Stimulated activated CD8-positive, alpha-beta memory T cell treated with anti-CD3 and anti-CD28 coated beads, Interleukin-4, amount 100 ng/mL, for 48 hours (primary cell): ENCODE measurements around the gene SPR.

ENCODE experiments used
- DNase-seq: peaks from one replicate; pipeline ENCODE4 v3.0.0-alpha.2; 2020

Gene SPR

DNA sequence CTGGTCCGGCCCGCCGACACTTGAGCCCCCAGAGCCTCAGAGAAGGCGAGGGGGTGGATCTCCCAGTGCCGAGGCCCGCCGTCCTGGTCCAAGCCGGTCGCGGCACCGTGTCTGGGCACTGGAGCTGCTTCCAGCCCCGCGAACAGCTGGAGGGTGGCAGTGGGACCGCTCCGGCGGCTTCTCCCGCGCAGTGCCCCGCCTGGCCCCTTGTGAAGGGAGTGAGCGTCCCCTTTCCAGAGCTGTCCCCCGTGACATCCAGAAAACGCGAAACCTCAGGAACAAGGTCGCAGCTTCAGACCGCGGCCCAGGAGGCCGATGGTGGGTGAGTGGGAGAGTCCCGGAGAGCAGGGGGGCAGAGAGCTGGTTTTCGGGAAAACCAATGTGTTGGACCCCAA is 29.5 kb downstream of the SPR start:
- no peak for DNase-seq

DNA sequence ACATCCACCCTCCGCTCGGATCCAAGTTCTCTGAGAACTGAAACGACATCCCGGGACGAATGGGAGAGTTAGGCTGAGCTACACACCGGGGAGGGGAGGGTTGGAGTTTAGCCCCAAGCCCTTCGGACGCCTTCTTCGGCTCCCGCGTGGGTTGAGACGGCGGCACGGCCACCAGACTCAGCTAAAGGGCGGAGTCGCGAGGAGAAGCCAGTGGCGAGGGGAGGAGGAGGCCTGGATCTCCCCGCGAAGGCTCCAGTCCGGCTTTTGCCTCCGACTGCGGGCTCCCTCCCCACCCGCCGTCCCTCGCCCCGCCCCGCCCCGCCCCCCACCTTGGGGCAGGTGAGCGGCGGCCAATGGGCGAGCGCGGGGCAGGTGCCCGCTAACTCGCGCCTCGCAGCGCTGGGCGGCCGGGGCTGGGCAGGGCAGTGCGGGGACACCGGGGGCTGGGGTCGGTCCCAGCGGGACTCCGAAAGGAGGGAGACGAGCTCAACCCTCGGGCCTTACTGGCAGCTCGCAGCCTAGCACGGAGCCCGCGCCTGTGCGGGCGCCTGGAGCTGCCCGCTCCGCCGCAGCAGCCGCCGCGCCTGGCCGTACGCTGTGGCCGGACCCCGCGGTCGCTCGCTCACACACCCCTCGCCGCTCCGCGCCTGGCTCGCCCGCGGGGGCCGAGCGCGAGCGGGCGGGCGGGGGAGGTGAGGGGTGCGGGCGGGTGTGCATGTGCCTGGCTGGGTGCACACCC is 30.1 kb downstream of the SPR start, which contains the start of gene EMX1:
Gene EMX1 (plus strand): TSS at position 382 of the 739 bp plus-strand sequence. CDS start 334 bp downstream, at position 716.
- peak; percentile 63 for DNase-seq

DNA sequence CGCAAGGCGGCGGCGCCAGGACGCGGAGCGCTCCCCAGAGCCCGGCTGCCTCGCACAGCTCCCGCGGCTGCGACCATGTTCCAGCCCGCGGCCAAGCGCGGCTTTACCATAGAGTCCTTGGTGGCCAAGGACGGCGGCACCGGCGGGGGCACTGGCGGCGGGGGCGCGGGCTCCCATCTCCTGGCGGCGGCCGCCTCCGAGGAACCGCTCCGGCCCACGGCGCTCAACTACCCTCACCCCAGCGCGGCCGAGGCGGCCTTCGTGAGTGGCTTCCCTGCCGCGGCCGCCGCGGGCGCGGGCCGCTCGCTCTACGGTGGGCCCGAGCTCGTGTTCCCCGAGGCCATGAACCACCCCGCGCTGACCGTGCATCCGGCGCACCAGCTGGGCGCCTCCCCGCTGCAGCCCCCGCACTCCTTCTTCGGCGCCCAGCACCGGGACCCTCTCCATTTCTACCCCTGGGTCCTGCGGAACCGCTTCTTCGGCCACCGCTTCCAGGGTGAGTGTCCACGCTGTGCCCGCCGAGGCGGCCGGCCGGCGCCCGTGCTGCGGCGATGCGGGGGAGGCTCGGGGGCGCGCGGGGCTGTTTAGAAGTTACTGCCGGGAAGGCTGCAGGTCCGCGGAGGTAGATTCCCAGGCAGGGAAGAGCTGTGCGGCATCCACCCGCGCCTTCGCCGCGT is 30.8 kb downstream of the SPR start:
- DNase-seq = no peak

DNA sequence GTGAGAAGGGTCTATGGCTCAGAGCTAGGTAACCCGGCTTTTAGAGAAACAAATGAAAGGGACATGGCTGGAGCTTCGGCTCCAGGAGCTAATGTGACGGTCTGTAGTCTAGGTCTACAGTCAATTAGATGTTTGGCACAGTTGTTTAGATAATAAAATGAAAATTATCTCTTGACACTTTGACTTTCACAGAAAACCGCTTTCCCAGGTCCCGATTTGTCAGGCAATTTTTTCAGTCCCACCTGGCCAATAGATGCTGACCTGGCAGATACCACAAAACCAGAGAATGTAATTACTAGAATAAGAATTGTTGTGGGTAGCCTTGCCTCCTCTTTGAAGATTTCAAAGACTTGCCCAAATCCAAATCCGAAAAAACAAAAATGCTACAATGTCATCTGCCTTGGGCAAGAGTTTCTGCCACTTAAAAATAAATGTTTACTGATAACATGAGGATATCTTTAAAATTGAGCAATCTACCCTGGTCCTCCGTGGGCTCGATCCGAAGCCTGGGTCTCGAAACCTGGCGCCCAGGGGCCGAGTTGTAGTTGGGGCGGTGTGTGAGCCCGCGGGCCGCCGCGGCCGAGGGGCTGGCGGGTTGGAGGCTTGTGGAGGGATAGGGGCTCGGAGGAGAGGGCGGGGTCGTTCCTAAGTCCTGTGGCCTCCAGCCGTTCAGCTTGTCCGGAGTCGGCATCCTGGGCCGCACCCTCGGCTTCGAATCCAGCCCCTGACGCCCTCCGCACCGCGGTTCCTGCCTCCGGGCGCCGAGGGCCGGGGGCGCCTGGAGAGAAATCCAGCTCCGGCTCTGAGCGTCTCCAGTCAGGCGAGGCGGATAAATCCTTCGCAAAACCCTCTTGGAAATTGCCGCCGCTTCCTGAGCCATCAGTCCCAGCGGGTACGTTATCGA is 32.5 kb downstream of the SPR start:
- no peak for DNase-seq

DNA sequence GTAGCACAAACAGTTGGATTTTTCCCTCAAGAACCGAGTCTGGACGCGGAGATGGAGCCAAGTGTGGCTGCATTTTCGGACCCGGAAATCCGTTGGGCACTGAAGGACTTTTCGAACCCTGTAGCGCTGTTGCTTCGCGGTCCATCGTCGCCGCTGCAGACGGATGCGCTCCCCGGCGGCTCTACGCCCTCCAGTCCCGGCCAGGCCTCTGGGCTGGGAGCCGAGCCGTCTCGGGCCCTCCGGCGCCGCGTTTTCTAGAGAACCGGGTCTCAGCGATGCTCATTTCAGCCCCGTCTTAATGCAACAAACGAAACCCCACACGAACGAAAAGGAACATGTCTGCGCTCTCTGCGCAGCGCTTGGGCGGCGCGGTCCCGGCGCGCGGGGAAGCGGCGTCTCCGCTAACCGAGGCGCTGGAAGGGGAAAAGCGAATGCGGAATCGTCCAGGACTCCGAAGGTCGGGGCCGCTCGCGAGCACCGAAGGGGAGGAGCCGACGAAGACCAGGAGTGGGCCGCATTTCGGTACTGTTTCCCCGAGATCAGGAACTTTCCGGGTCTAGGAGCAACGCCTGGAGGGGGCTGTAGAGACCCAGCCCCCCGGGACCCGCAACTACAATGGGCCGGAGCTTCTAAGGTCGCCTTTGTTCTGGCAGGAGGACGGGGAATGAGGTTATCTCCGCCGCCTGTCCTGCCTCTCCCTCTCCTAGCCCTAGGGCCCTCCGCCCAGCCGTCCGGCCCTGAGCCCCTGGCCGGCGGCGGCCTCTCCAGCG is 33.3 kb downstream of the SPR start:
- peak; percentile 56 for DNase-seq

DNA sequence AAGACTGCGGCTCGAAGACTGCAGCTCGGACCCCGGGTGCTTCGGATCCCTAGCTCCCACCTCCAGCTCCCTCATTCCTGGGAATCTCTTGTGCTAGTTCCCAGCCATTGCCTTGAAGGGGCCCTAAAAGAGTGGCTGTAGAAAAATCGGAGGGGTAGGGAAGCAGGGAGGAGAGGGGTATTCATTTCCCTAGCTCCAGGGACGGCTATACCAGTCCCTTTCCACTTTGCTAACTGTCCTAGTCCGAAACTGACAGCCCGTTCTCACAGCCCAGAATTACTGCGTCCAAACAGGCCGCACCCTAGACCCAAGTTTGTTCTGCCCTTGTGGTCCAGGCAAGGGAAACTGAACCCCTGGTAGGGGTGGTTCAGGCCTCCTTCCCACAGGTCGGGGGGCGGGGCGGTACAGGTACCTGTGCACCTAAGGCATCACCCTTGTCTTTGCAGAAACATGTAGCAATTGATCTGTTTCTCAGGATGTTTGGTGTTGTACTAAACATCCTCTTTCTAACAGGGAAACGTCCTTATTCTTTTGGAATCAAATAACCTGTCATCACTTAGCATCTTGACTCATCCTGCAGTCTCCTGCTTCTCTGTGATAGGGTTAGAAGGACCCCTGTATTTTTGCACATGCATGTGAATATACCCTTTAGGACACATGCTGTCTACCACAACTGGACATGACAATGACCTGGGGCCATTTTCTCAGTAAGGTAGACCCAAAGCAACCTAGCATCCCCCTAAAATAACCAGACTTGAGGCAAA is 34.1 kb downstream of the SPR start:
- DNase-seq = no peak

DNA sequence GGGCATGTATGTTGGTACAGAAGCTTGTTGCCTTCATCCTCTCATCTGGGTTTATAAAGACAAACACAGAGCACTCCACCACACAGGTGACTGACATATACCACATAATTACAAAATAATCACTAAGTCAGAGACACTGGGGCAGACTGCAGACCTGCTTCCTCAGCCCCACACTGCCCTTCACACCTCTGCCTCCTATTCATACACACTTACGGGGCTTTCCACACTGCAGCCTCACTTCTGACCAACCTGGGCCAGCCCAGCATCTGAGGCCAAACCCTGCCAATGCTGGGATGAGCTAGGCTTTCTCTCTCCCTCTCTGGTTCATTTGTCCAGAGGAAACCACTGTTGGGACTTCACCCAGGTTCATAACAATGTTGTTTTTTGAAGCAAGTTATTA is 34.6 kb downstream of the SPR start:
- DNase-seq = no peak

DNA sequence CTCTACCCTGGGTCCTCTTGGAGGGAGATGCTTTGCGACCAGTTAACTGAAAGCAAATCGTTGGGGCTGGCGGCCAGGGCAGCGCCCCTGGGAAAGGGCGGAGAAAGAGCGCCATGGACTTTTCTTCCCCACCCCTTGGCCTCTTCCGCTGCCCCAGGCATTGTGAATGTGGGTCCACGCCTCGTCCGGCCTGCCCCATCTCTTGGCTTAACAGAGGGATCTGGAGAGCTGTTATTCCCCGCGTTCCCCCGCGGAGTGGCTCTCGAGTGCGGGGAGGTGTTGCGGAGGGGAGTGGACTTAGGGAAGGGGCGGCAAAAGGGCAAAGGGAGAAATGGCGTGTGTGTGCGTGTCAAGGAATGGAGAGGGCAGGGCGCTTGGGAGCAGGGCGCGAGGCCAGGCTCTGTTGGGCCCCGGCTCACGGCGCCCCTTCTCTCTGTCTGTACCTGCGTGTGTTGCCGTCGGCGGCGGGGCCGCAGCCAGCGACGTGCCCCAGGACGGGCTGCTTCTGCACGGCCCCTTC is 36.7 kb downstream of the SPR start:
- DNase-seq = no peak

DNA sequence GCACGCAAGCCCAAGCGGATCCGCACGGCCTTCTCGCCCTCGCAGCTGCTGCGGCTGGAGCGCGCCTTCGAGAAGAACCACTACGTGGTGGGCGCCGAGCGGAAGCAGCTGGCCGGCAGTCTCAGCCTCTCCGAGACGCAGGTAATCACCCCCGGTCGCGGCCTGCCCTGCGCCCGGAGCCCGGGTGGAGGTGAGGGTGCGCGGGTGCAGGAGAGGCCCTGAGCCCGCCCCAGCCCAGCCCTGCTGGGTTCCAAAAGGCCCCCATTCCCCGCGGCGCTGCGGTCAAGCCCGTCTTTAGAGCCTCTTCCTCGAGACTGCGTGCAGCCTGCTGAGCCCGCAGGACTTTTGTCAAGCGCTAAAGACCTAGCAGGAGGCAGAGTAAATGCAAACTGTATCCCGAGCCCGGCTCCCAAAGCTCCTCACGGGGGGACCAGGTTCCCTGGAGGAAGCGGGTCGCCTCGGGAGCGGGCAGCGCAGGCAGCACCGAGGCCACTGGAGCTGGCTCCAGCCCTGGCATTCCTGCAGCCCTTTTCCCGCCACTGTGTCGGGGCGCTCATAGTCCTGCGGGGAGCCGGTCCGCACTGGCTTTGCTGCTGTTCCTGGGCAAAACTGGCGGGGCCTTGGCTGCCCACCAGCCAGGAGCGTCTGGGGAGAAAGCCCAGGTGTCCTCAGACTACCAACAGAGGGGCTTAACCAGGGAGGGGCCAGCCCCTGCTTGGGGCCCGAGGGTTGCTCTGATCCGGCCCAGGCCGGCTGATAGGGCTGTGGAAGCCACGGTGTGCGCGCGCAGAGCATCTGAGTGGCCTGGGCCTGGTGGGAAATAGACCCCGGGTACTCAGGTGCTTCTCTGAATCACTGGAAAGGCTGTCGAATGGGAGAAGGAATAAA is 37.4 kb downstream of the SPR start:
- DNase-seq = no peak

DNA sequence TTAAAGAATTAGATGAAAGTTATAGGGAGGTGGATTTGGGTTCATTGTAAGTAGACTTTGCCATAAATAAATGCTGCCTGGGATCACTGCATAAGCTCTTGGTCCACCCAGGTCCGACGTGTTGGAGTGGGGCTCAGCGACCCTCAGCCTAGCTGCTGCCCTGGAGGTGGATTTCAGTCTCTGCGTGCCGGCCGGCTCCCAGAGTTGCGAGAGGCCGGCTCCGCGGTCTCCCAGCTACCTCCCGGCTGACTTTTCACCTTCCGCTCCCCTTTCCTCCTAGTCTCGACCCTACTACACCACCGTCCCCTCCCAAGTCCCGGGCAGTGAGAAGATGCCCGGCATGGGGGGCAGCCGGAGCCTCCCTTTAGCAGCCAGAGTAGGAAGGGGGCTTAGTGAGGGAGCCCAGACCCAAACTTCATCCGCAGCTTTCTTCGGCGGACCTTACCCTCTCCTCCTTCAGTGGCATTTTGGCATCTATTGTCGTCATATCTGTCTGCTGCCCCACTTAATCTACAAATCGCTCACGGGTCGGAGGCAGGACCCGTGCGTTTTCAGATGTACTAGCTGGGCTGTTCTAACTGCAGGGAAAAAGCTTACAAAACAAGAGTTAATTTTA is 38.2 kb downstream of the SPR start:
- DNase-seq = no peak

DNA sequence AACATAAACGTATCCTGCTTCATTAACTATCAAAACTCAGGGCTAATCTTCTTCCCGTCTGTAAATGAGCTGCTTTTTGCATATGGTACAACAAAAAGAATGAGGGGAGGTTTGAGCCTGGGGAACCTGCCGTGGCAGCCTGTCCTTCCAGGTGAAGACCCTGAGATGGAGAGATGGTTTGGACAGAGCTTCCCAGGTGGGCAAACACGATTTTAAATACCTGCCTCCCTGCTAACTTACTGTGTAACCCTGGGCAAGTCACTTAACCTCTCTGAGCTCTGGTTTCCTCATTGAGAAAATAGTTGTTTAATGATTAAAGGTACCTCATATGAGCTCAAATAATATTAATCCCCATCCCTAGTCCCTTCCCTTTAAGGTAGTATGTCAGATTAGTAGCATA is 39.2 kb downstream of the SPR start:
- no peak for DNase-seq

DNA sequence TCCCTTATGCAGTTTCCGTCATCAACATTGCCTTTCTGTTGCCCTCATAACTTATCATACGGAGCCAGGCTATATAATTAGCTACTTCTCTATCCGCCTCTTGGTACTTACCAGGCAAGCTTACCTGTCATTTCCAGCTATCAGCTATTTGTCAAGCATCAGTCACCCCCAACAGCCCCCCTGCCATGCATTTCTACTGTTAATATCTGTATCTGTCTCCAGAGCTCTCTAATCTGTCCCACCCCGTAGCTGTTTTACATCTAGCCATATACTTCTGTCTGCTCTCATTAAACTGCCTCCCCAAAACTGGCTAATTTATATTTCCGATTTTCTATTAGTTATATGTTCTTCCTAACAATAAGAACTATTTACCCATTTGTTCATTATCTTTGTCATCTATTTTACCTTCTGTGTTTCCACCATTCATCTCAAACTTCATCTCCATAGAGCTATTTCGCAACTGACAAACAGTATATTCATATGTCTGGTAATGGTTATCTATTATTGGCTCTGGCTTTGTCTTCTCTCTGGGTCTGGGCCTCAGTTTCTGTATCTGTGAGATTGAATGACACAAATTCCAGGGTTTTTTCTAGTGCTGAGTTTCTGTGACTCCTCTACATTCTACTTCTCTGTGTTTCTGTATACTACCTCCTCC is 39.7 kb downstream of the SPR start:
- no peak for DNase-seq

DNA sequence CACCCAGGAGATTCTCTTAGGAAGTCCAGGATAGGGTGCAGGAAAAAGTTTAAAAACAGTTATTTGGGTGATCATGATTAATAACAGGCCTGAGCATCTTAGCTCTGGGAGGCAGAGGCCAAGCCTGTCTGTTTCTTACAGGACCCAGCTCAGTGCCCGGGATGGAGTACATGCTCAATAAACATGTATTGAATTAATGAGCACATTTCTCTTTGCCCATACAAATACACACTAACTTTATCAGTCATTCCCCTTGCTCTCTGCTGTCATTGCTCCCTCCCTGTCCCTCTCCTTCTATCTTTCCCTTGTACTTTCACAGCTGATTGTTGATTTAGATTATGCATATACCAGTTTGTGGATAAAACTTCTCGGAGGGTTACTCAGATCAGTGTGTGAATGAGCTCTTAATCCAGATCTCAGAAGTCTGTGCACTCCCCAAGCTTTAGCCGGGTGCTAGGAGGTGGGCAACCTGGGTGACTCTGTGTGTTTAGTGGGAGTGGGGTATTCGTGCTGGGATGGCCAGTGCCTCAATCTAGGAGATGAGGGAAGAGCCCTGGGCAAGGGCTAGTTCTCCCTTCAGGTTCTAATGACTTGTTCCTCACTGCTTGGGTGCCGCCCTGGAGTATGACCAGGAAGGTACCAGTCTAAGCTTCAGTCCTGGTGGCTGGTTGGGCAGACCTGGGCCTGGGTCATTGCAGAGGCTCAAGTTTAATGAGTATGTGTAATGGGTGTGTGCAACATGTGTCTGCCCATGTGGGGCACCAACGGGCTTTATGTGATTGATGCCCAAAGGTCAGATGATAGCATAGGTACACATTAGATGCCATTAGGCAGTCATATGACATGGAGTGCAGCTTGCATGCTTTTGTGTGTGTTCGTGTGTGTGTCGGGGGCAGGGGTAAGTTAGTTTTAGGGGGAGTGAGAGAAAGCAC is 40.7 kb downstream of the SPR start:
- DNase-seq = peak; percentile 8

DNA sequence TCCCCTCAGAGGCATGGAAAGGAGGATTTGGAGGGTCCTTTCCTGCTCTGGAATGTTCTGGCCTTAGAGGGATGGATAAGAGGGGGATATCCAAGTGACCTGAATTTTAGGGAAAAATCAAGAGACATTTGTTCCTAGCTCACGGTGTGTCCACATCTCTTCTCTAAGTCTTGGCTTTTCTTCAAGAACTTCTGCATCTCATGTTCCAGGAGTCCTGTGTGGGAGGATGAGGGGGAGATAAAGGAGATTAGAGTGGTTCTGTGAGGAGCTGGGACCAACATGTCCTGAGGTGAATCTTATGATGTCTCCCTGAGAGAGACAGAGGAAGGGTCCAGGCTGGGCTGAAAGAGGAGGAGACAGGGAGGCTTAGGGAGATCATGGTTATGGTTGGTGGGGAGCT is 41.8 kb downstream of the SPR start:
- no peak for DNase-seq

DNA sequence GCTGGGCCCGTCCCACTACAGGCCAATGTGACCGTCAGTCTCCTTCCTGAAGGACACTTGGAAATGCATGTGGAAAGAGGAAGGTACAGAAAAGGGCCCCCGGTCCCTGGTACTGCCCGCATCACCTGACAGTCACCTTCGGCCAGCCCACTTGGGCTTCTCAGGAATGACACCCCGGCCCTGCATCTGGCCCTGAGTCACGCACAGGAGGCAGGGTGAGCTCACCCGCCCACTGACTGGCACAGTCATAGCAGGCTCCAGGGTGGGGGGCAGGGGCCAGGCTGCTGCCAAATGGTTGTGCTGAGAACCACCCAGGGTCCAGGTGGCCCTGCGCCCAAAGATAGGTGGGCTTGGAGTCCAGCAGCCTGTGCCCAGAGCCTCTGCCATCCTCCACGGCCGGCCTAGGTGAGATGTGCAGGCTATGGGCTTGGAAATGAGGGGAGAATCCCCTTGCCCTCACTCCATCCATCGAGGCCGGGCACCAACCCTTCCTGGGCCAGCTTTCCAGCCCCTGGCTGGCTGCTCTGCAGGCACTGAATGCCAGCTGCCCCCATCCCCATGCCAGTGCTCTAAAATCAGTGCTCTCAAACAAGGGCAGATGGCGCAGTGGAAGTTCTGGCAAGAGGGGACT is 44.2 kb downstream of the SPR start:
- DNase-seq = peak; percentile 67

DNA sequence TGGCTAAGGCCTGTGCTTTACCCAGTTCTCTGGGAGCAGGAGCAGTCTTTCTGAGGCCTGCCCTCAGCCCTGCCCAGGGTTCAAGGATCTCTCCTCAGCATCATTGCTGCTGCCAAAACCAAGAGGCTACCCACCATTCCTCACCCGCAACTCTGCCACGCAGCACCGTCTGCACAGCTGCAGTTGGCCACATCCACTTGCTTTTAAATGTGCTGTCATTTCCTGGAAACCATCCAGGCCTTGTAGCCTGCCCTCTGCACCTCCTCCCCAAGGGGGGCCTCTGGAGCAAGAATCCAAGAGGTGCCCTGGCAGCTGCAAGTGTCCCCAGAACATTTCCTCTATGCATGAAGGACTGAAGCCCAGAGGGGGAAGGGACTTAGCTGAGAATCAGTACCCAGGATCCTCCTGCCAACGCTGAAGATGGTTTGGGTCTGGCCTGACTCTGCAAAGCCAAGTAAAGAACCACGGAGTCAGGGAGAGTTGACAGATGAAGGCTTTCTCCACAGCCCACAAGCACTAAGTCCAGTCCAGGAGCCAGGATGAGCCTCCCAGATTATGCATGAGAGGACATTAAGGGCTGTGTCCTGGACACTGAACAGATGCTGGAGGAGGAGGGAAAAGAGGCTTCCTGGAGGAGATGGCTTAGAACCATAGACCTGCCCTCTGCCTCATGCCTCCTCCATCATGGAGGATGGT is 45.0 kb downstream of the SPR start:
- no peak for DNase-seq

DNA sequence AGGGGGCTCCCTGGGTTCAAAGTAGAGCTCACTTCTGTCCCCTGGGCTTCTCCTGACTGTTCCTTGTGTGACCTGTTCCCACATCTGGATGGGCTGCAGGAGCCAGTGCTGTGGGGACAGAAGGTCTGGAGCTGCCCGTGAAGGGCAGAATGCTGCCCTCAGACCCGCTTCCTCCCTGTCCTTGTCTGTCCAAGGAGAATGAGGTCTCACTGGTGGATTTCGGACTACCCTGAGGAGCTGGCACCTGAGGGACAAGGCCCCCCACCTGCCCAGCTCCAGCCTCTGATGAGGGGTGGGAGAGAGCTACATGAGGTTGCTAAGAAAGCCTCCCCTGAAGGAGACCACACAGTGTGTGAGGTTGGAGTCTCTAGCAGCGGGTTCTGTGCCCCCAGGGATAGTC is 45.6 kb downstream of the SPR start:
- no peak for DNase-seq
